CD14-positive monocyte (primary cell): ENCODE measurements around the gene ACTL6B. TPM values are rescaled to one million over a fixed set of nuclear protein-coding genes. Genes with fewer than 3 reads are reported as not detected.
A peak's percentile ranks its signal among the peaks of the same experiment; 100 is the strongest.

Source experiments
- DNase-seq, 3 donors: peaks; one replicate each; pipeline ENCODE4 v3.0.0-alpha.2; 2011 to 2022
- H2AFZ ChIP-seq: 2 replicates; pipeline ENCODE4 v1.6.0; 2012; ENCODE audit warnings: mild to moderate bottlenecking, low read depth, low read length, inconsistent platforms; ENCODE audit not compliant: insufficient read depth, poor library complexity, severe bottlenecking
- H3K27ac ChIP-seq, 2 donors: 1 replicate in 1 of 2; 2 replicates in 1 of 2; pipeline ENCODE4 v1.5.1; 2012 to 2013; ENCODE audit warnings: low read length in 2 of 2, control low read depth in 1 of 2, inconsistent platforms in 1 of 2, low read depth in 1 of 2, mild to moderate bottlenecking in 1 of 2
- H3K27me3 ChIP-seq, 2 donors: one replicate each; pipeline versions ENCODE4 v1.6.0 to v1.6.1; 2011 to 2013; ENCODE audit warnings: low read length in 2 of 2; ENCODE audit not compliant: control insufficient read depth in 2 of 2, insufficient read depth in 2 of 2
- H3K36me3 ChIP-seq, 2 donors: replicated peaks in 1 of 2; 1 replicate in 1 of 2; 2 replicates in 1 of 2; pipeline versions ENCODE4 v1.5.1 to v1.6.1; 2012 to 2013; ENCODE audit warnings: low read length in 2 of 2, control low read depth in 1 of 2, inconsistent platforms in 1 of 2, mild to moderate bottlenecking in 1 of 2; ENCODE audit not compliant: insufficient read depth in 2 of 2, control insufficient read depth in 1 of 2
- H3K4me1 ChIP-seq, 2 donors: 1 replicate in 1 of 2; 2 replicates in 1 of 2; pipeline versions ENCODE4 v1.5.1 to v1.6.1; 2012 to 2013; ENCODE audit warnings: low read length in 2 of 2, control low read depth in 1 of 2, inconsistent platforms in 1 of 2, mild to moderate bottlenecking in 1 of 2, moderate library complexity in 1 of 2; ENCODE audit not compliant: insufficient read depth in 2 of 2, control insufficient read depth in 1 of 2
- H3K4me2 ChIP-seq: replicated peaks from 2 replicates; pipeline ENCODE3; 2012; ENCODE audit warnings: low read length, moderate library complexity, mild to moderate bottlenecking; ENCODE audit not compliant: poor library complexity, severe bottlenecking; ENCODE audit errors: extremely low read depth
- H3K4me3 ChIP-seq, 3 experiments: fragments of 200-600 bp in 1 of 3; sonication (generic) in 1 of 3; replicated peaks in 1 of 3; 1 replicate in 2 of 3; 2 replicates in 1 of 3; pipeline ENCODE4 v1.5.1; 2011 to 2013; ENCODE audit warnings: low read length in 3 of 3, mild to moderate bottlenecking in 3 of 3, control low read depth in 2 of 3, low read depth in 2 of 3, inconsistent platforms in 1 of 3, moderate library complexity in 1 of 3
- H3K79me2 ChIP-seq: 2 replicates; pipeline ENCODE4 v1.6.0; 2012; ENCODE audit warnings: mild to moderate bottlenecking, control low read depth, inconsistent platforms, low read length, moderate library complexity; ENCODE audit not compliant: insufficient read depth
- H3K9ac ChIP-seq: 2 replicates; pipeline ENCODE4 v1.6.0; 2017; ENCODE audit warnings: low read length, mild to moderate bottlenecking; ENCODE audit not compliant: insufficient read depth, poor library complexity, severe bottlenecking
- H3K9me3 ChIP-seq, 2 donors: replicated peaks in 1 of 2; 1 replicate in 1 of 2; 2 replicates in 1 of 2; pipeline versions ENCODE4 v1.5.1 to v1.6.1; 2012 to 2013; ENCODE audit warnings: low read length in 2 of 2, control low read depth in 1 of 2; ENCODE audit not compliant: control insufficient read depth in 1 of 2, insufficient read depth in 1 of 2
- H4K20me1 ChIP-seq: 2 replicates; pipeline ENCODE4 v1.6.0; 2012; ENCODE audit warnings: mild to moderate bottlenecking, low read length, control low read depth, moderate library complexity; ENCODE audit not compliant: insufficient read depth
- H3K27ac Mint-ChIP-seq, 7 donors: one replicate each; pipeline ENCODE4 v1.8.0; 2020; ENCODE audit warnings: mild to moderate bottlenecking in 7 of 7, mixed read lengths in 7 of 7, moderate library complexity in 6 of 7, inconsistent platforms in 2 of 7
- H3K27me3 Mint-ChIP-seq, 3 donors: one replicate each; pipeline ENCODE4 v1.8.0; 2021 to 2022; ENCODE audit warnings: low read depth in 3 of 3, mild to moderate bottlenecking in 3 of 3, mixed read lengths in 3 of 3, moderate library complexity in 3 of 3, inconsistent platforms in 1 of 3
- H3K36me3 Mint-ChIP-seq, 2 donors: one replicate each; pipeline ENCODE4 v1.8.0; 2020; ENCODE audit warnings: mixed read lengths in 2 of 2, inconsistent platforms in 1 of 2, mild to moderate bottlenecking in 1 of 2
- H3K4me1 Mint-ChIP-seq: one replicate; pipeline ENCODE4 v1.8.0; 2020; ENCODE audit warnings: mild to moderate bottlenecking, mixed read lengths
- H3K4me3 Mint-ChIP-seq, 2 donors: one replicate each; pipeline ENCODE4 v1.8.0; 2020; ENCODE audit warnings: mild to moderate bottlenecking in 2 of 2, mixed read lengths in 2 of 2, moderate library complexity in 1 of 2
- H3K9me3 Mint-ChIP-seq, 7 donors: one replicate each; pipeline ENCODE4 v1.8.0; 2020 to 2022; ENCODE audit warnings: mixed read lengths in 7 of 7, mild to moderate bottlenecking in 6 of 7, moderate library complexity in 6 of 7, inconsistent platforms in 2 of 7
- WGBS: methylation state at CpG from one replicate; pipeline ENCODE4 v1.1.5; 2013; ENCODE audit warnings: missing lambda C conversion rate; ENCODE audit not compliant: insufficient coverage; 5-methylcytosine and 5-hydroxymethylcytosine counted together
- intact Hi-C, 2 donors: fragments of 100-400 bp; cut with micrococcal nuclease; formaldehyde crosslinking; loops; one replicate each; pipeline versions ENCODE4 v1.15.0 to v1.15.1; 2023
- polyA plus RNA-seq, 3 donors: library from polyadenylated mRNA; depleted of rRNA in 1 of 3; unstranded in 2 of 3; stranded (reverse) in 1 of 3; fragments of 300-500 nt in 2 of 3; fragments of >200 nt in 1 of 3; fragmentation: Illumina TruSeq in 2 of 3; gene quantifications; 1 replicate in 2 of 3; 2 replicates in 1 of 3; pipeline ENCODE4 v1.2.3, GENCODE V29; 2012 to 2021
- TF ChIP-seq, protein P1 (sequence below): fragments of 200-600 bp; IDR thresholded peaks from one replicate; pipeline ENCODE4 v1.8.0; 2022; ENCODE audit warnings: antibody characterized with exemption, mild to moderate bottlenecking

ACTL6B gene
- polyA plus RNA-seq, 3 donors, result not detected

DNA sequence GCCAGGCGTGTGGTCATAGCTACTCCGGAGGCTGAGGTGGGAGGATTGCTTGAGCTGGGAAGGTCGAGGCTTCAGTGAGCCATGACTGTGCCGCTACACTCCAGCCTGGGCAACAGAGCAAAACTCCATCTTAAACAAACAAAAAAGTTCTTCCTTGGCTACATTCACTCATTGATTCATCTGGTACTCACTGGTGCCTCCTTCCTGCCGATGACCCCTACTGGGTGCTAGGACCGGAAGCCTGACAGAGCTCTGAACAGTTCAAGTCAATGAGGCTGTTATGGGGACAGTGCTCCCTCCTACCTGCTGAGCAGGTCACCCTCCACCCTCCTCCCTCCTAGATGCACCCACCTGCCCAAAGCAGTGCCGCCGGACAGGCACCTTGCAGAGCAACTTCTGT is 49.1 kb downstream of the ACTL6B start:
- H3K27ac Mint-ChIP-seq, result no peak overlapping the region

DNA sequence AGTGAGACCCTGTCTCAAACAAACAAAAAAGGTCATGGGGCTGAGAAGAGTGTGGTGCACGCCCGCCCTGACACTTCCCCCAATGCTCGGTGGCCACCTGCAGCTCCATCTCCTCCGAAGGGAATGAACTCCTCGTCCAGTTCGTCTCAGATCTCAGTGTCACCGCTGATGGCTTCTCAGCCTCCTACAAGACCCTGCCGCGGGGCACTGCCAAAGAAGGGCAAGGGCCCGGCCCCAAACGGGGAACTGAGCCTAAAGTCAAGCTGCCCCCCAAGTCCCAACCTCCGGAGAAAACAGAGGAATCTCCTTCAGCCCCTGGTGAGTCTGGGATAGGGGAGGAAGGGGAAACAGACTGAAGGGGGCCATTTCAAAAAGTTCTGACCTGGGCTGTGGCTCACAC is 49.9 kb downstream of the ACTL6B start:
- Mint-ChIP-seq H3K27ac (no peak overlapping the region), H3K4me3 (peak overlapping the region; percentile 6 to 87), H3K9me3 (peaks cover 0 to 3% (median 0%) of the 10 kb centered on the region in 7 donors), H3K36me3 (peaks cover 0 to 4% of the 10 kb centered on the region in 2 donors), H3K4me1 (peaks cover 23% of the 10 kb centered on the region), H3K27me3 (peaks cover 15 to 46% (median 44%) of the 10 kb centered on the region in 3 donors)
- Histone ChIP-seq H3K4me2 (no peak overlapping the region), H3K36me3 (no peaks in the 10 kb centered on the region), H3K4me1 (peaks cover 24 to 28% of the 10 kb centered on the region in 2 donors), H3K27ac (no peak overlapping the region), H3K79me2 (no peaks in the 10 kb centered on the region), H3K27me3 (peaks cover 0 to 24% of the 10 kb centered on the region in 2 donors), H2AFZ (no peak overlapping the region), H3K4me3 (no peak overlapping the region), H4K20me1 (no peaks in the 10 kb centered on the region), H3K9me3 (no peaks in the 10 kb centered on the region), H3K9ac (no peak overlapping the region)
- WGBS, result 82% methylated on average over 7 of the region's 12 CpGs
- TF ChIP-seq, protein P1, sequence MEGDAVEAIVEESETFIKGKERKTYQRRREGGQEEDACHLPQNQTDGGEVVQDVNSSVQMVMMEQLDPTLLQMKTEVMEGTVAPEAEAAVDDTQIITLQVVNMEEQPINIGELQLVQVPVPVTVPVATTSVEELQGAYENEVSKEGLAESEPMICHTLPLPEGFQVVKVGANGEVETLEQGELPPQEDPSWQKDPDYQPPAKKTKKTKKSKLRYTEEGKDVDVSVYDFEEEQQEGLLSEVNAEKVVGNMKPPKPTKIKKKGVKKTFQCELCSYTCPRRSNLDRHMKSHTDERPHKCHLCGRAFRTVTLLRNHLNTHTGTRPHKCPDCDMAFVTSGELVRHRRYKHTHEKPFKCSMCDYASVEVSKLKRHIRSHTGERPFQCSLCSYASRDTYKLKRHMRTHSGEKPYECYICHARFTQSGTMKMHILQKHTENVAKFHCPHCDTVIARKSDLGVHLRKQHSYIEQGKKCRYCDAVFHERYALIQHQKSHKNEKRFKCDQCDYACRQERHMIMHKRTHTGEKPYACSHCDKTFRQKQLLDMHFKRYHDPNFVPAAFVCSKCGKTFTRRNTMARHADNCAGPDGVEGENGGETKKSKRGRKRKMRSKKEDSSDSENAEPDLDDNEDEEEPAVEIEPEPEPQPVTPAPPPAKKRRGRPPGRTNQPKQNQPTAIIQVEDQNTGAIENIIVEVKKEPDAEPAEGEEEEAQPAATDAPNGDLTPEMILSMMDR, result no peak
- intact Hi-C loops, result no loop called here
- DNase-seq, result no peak

More for the DNA sequence above, 49.1 kb downstream of the ACTL6B start:
- peak overlapping the region in 1 of 2 donors; percentile 36 for H3K4me3 Mint-ChIP-seq
- no peak overlapping the region for H2AFZ ChIP-seq
- H3K27ac ChIP-seq, result no peak overlapping the region
- H3K36me3 Mint-ChIP-seq, result peaks cover 0 to 4% of the 10 kb centered on the region in 2 donors
- intact Hi-C loops, result no loop called here
- H3K4me2 ChIP-seq, result no peak overlapping the region
- H3K9me3 ChIP-seq, result no peaks in the 10 kb centered on the region
- H3K79me2 ChIP-seq, result no peaks in the 10 kb centered on the region
- WGBS, result 98% methylated on average over 5 of the region's 8 CpGs
- peaks cover 0 to 3% (median 0%) of the 10 kb centered on the region in 7 donors for H3K9me3 Mint-ChIP-seq
- H3K27me3 ChIP-seq, result peaks cover 0 to 24% of the 10 kb centered on the region in 2 donors
- H3K4me1 Mint-ChIP-seq, result peaks cover 23% of the 10 kb centered on the region
- no peaks in the 10 kb centered on the region for H3K36me3 ChIP-seq
- peaks cover 15 to 43% (median 41%) of the 10 kb centered on the region in 3 donors for H3K27me3 Mint-ChIP-seq
- no peak for DNase-seq
- TF ChIP-seq, protein P1, result no peak
- no peak overlapping the region for H3K9ac ChIP-seq
- no peaks in the 10 kb centered on the region for H4K20me1 ChIP-seq
- peaks cover 24 to 32% of the 10 kb centered on the region in 2 donors for H3K4me1 ChIP-seq
- H3K4me3 ChIP-seq, result no peak overlapping the region
